Stimulated activated CD8-positive, alpha-beta memory T cell treated with anti-CD3 and anti-CD28 coated beads, Interleukin-15, amount 100 ng/mL, for 48 hours (primary cell): ENCODE measurements around the gene ART3.
A peak's percentile ranks its signal among the peaks of the same experiment; 100 is the strongest.

ENCODE experiments used
- DNase-seq, 2 donors: peaks; one replicate each; pipeline ENCODE4 v3.0.0-alpha.2; 2020; ENCODE audit warnings: low read depth in 2 of 2

ART3 gene

DNA sequence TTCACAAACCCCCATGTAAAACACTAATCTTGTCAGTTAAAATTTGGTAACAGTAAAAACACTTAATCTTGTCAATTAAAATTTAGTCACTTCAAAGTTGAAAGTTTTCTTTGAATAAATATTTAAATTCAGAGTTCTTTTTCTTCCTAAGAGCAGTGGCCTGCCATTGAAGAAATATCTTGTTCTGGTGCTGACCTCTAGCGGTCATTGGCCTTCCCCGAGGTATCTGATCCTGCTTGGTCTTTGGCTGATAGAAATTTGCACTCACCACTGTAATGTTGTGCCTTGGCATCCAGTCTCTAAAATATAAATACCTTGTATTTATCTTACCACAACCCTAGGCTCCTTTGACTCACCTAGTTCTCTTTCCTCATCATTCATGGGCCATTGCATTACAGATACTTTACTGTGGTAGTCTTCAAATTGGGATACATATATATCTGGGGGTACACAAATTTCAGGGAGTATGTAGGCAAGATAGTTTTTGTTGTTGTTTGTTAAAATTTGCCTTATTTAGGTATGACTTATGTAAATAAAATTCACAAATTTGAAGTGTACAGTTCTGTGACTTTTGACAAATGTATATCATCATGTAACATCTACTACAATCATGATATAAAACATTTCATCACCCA, 6.7 kb upstream of the ART3 start:
- DNase-seq = peak; percentile 23 to 36

DNA sequence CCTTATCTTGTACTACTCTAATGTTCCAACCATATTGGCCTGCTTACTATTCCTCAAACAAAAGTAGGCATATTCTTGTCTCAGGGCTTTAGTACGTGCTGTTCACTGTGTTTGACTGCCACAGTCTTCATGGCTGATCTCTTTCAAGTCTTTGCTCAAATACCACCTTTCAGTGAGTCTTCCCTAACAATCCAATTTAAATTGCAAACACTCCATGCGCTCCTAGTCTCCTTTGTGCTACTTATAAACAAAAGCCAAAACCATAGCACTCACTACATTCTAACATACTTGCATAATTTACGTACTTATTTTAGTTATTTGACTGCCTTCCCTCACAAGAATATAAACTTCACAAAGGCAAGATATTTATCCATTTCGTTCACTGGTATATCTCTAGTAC, 1.7 kb upstream of the ART3 start:
- DNase-seq = no peak

DNA sequence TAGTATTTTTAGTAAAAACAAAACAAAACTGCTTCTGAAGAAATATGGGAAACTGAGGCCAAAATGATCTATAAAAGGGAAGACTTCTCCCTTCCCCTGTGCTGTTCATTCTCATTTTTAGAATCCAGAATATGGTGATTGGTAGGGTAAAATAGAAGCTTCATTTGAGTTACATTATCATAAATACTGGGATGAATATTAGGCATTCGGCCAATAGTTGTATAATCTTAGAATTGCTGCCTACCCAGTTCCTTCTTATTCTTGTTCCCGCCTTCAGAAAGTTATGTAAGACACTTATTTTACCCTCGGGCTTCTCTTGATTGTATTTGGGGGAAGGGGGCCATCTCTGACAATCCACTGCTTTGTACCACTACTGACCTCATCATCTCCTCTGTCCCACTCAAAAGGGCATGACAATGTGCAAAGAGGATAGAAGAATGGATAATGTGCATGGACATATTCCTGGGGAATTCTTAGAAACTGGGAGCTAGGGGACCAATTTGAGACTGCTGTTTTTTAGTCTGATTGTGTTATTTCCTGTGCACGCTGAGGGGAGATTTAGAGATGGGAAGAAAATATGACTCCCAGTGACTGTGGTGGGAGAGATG, 588 bp downstream of the ART3 start:
- no peak for DNase-seq

DNA sequence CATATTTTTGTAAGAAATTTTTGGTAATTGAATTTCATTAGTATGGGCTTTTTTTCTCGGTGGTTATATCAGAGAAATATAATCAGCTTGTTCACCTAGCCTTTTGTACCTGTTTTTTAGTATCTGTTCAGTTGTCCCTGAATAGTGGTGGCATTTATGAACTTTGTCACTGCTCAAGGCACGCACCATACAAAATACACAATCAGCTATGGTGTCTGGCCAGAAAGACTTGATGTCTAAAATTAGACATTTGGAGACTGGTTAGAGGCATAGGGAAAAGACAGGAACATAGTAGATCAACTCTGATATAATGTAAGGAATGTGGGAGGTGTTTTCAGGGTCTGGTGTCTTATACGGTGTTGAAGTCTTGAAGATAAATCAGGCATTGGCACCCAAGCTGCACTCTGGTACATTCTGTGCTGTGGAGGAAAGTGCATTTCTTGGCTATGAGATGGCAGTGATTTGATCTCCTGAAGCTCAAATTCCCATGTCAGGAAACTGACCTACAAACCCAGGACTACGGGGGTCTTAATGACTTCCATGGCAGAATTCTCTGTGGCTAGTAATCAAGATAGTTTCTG, 3.6 kb downstream of the ART3 start:
- DNase-seq = no peak

DNA sequence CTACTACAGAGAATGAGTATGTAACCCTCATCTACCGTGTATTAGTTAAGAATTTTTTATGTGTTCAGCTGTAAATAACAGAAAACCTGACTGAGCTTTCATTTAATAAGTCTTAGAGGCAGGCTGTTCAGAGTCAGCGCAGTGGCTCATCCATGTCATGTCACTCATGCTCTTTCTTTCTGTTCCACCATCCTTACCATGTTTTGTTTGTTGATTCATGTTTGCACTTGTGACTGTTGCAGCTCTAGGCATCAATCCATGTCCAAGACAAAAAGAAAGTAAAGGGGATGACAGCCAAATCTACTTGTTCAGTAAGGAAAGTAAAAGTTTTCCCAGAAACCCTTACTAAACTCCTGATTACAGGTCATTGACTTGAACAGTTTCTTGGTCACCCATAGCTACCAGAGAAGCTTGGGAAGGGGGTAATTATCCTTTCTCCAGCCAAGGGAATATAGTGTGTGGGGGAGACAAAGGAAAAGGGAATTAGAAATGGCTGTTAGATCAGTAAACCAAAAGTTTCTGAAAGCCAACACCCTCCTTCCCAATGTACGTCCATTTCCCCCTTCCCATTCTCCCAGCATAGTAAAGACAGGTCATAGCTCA, 9.0 kb downstream of the ART3 start:
- DNase-seq = no peak

DNA sequence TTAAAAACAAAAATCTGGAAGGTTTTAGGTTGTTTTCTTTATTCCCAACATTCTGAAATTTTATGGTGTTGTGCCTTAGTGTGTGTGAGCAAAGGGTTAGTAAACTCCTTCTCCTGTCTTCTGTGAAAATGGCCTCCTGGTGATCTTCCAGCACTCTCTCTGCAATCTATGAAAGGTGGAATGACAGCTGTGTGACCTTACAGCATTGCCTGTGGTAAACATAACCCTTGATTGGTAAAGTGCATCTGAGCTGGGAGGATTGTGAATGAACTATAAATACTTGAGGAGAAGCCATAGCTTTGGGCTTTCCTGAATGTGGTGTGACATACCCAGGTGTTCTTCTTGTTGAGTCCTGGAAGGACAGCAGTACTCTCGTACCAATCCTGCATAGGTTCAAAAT, 10.0 kb downstream of the ART3 start:
- no peak for DNase-seq

DNA sequence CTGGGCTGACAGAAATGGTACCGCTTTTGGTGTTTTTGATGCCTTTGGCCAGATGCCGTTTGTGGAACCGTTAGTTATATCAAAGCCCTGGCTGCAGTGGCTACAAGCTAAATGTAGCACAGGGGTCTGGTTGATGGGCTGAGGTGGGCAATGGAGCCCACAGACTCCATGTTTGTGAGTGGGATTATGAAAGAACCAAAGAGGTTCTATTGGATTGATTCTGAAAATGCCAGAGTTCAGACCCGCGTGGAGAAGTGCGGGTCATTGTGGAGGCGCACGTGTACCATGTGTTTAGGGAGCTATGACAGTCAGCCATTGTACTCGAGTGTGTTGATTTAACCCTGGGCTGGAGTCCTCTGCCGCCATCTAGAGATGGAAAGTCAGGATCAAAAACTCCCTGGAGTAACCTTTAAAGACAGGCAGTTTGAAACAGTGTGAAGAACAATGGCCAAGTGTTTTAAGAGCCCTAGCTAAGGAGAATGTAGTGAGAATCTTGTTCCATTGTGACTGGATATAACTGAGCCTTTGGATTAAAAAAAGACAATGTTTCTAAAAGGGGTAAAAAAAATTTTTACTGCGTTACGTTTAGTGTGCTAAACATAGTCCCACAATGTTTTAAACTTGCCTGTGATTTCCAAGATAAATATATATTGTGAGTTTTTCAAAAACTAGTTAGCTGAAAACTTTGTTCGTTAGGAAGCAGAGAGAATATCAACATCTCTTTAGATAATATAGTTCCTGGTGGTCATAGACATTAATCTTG, 12.7 kb downstream of the ART3 start:
- DNase-seq = no peak

DNA sequence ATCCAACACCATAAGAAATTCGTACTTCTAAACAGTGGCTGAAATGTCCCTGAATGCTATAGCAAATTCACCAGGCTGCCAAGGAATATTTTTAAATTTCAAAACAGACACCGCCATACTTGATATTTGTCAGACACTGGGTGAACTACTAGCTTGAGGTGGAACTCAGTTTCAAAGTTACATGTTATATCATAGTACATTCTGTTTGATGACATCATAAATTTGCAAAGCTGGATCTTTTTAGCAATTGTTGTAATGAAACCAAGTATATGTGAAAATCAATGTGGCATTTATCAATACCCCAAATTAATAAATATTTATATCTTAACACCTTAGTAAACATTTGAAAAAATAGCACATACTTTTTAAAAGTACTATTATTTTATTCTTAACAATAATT, 14.2 kb downstream of the ART3 start:
- DNase-seq = no peak

DNA sequence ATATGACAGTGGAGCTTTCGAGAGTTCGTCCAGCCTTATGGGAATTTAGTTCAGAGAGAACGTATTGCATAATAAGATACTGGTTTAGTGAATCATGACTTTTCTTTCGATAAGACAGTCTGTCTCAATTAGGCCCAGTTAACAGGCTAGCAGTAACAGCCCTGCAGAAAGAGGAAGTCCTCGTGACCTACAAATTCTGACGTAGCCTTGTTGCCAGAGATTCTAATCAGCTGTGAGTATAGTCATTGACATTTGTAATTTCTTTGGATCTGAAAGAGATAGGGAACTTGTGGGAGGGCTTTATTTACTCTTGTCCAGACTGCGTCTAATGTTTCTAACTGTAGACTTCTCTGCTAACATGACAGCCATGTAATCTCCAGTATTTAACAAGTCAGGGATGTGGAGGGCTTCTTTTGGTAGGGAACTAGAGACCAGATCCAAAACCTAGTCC, 15.8 kb downstream of the ART3 start:
- no peak for DNase-seq

DNA sequence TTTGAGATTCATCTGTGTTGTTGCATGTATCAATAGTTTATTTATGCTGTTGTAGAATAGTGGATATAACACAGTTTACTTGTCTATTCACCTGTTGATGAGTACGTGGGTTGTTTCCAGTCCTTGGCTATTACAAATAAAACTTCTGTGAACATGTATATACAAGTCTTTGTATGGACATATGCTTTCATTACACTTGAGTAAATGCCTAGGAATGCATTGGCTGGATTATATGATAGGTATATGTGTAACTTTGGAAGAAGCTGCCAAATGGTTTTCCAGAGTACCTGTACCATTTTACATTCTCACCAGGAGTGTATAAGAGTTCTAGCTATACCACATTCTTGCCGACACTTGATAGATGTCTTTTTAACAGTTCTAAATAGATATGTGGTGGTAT, 16.5 kb downstream of the ART3 start:
- no peak for DNase-seq

DNA sequence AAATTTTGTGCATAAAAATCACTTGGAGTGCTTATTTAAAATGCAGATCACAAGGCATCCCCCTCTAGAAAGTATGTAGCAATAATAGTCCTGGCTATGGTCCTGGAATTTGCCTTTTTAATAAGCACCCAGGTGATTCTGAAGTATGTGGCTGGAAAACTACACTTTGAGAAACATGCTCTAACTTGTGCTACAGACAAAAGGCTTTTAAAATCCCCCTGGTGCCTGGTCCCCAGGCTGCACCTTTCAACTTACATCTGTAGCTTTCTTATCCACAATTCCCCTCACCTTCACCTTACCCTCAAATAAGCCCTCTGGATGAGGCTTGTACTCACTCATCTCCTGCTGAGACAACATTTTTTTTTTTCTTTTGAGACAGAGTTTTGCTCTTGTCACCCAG, 21.1 kb downstream of the ART3 start:
- DNase-seq = no peak

DNA sequence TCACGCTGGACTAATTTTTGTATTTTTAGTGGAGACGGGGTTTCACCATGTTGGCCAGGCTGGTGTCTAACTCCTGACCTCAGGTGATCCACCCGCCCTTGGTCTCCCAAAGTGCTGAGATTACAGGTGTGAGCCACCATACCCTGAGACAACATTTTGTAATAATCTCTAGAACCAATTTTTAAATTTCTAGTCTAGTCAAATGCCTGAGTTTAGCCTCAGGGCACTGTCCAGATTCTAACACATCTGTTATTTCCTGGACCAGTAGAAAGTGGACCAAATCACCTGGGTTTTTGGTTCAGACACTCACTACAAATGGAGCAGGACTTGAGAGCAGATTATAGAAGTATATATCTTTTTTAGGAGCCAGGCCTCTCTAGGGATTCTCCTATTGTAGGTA, 21.6 kb downstream of the ART3 start:
- DNase-seq = no peak

DNA sequence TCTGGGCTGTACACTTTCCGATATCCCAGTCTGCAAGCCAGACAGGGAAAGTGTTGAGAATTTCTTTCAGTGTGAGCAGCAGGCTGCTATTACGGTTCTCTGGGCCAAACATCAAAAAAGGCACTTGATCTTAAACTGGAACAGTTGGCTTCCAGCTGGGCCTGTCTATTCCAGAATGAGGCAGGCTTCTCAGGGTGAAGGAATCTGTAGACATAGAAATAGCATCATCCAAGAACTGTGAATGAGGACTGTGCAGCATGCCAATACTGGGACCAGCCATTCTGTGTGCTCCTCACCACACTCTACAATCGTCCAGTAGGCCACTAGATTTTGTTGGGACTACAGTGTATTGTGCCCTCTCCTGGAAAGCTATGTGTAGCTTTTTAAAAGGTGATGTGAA, 31.1 kb downstream of the ART3 start:
- DNase-seq = no peak

DNA sequence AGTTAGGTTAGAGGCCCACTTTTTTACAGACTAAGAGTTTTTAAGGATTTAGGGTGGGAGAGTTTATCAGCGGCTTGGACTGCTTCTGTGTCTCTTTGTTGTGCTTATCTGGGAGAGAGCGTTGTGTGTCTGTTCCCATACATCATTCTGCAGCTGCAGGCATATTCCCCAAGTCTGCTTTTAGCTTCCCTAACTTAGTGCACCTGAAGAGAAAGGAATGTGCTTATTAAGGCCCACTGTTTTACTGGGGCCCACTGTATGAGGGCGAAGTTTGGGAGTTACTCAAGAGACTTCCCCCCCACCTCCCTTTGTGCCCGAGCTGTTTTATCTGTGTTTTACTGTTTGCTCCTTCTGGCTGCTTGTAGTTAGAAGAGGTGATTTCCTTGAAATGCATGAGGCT, 31.9 kb downstream of the ART3 start:
- DNase-seq = no peak

DNA sequence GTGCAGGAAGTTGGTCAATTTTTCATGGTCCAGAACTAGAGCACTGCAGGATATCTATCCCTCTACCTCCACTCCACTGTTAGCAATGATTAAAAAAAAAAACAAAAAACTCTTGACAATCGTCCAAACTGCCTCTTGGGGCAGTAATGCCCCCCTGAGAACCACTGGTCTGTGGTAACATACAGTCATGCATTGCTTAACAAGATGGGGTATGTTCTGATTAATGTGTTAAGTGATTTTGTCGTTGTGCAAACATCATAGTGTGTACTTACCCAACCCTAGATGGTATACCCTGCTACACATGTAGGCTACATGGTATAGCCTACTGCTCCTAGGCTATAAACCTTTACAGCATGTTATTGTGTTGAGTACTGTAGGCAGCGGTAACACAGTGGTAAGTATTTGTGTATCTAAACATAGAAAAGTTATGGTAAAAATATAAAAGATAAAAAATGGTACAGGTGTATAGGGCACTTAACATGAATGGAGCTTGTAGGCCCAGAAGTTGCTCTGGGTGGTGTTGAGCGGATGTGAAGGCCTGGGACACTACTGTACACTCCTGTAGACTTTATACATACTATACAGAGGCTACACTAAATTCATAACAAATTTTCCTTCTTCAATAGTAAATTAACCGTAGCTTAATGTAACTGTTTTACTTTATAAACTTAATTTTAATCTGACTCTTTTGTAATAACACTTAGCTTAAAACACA, 34.1 kb downstream of the ART3 start:
- DNase-seq = no peak

DNA sequence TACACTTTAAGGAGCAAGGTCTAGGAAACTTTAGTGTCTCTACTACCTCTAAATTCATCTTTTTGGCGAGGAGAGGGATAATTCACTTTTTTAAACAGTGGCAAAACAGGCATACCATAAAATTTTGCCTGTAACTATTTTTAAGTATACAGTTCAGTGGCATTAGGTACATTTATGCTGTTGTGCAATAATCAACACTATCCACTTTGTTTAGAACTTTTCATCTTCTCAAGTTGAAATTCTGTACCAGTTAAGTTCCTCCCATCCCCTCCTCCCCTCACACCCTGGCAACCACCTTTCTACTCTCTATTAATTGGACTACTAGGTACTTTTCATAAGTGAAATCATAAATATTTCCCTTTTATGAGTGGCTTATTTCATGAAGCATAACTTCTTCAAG, 42.3 kb downstream of the ART3 start:
- no peak for DNase-seq

DNA sequence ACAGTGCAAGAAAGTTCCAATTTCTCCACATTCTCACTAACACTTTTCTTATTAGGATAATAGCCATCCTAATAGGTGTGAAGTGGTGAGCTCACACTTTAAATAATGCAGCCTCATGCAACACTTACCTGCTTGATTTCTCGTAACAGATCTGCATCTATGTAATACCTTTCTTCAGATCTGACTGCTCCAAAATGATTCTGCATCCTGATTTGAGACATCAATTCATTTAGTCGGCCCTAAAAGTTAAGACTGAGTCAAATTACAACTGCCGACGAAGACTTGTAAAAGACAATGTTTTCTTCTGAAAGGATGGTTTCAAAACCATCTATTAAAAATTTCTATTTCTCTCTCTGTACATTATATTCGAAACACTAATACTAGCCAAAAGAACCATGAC, 43.0 kb downstream of the ART3 start:
- DNase-seq = no peak

DNA sequence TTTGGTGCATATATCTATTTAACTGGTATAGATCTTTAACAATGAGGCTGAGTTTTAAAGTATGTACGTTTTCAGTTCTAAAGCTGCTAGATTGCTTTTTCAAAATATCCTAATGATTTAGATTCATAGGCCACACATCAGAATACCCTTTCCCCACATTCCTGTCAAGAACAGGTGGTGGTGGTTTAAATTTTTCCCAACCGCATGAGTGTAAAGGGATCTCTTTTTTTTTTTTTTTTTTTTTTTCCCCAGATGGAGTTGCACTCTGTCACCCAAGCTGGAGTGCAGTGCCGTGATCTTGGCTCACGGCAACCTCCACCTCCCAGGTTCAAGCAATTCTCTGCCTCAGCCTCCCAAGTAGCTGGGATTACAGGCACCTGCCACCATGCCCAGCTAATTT, 45.7 kb downstream of the ART3 start:
- DNase-seq = no peak

DNA sequence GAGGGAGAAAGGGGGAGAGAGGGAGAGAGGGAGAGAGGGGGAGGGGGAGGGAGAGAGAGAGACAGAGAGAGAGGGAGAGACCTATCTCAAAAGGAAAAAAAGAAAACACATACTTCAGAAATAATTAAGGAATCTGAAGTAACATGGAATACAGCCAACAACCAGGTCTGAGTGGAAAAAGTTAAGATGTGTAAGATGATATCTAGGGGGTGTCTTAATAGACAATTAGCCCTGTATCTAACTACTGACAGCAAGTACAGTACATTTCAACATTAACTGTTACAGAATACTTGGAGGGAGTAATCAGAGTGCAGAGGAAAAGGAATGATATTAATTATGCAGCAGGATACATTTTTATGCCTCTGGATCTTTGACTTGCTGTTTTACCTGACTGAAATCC, 51.3 kb downstream of the ART3 start:
- no peak for DNase-seq

DNA sequence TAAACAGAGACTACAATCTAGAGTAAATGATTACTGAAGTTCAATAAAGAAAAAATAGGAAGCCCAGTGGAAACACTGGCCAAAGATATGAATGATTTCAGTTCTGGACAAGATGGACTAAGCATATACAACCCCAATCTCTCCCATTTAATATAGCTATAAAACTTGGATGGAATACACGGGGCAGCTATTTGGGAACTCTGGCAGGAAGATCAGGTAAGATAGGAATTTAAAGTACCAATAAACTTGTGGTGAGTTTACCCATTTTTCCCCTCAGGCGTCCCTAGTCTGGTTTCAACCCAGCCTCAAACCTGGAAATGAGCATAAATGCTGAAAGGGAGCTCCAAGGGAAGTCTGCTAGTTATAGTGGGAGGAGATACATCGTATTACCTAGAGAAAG, 53.2 kb downstream of the ART3 start:
- DNase-seq = no peak

DNA sequence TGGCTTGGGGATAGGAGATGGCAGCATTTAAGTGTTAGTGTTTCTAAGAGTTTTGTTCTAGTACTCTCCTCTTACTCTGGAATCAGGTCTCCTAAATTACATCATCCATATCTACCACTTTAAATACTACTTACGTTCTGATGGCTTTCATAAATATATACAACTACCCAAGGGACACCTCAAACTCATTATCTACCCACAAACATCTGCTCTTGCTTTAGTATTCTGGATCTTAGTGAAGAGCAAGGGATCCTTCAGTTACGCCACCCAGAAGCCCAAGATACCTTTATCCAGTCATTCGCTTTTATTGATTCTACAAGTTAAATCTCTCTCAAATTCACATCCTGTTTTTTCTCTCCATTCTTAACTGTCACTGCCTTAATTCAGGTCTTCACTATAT, 66.7 kb downstream of the ART3 start:
- DNase-seq = no peak

DNA sequence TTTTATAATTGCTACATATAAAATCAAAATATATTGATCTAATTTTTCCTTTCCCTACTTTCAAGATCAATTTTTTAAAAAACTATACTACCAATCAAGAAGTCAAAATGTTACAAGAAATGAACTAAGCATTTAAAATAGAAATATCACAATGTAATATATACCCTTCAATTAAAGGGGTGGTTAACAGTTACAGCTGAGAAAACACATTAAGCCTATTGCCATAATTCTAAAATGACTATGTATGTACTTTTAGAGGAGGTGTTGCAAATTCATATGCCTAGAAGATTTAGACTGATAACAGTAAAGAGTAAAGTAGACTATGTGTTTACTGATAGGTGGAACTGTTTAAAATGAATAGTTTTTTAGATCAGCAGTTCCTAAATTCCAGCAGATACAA, 70.0 kb downstream of the ART3 start:
- no peak for DNase-seq
